H9 (cell line): ENCODE results near the gene TMSB10. TPM values are rescaled to one million over a fixed set of nuclear protein-coding genes. Genes with fewer than 3 reads are reported as not detected.
A peak's percentile ranks its signal among the peaks of the same experiment; 100 is the strongest.

Experiments
- DNase-seq: peaks from one replicate; pipeline ENCODE4 v3.0.0-alpha.2; 2017
- H2AFZ ChIP-seq: one replicate; pipeline ENCODE4 v1.6.1; 2013; ENCODE audit warnings: mild to moderate bottlenecking, low read length, control low read depth, moderate library complexity
- H2AK5ac ChIP-seq: 2 replicates; pipeline ENCODE4 v1.6.1; 2013; ENCODE audit warnings: low read length, control low read depth, mixed read lengths; ENCODE audit not compliant: insufficient read length
- H2BK120ac ChIP-seq: one replicate; pipeline ENCODE4 v1.6.1; 2013; ENCODE audit warnings: low read depth, mild to moderate bottlenecking, low read length, control low read depth, inconsistent platforms; ENCODE audit not compliant: poor library complexity, severe bottlenecking
- H2BK12ac ChIP-seq: 2 replicates; pipeline ENCODE4 v1.6.1; 2013; ENCODE audit warnings: low read length, control low read depth, mixed read lengths, low read depth; ENCODE audit not compliant: insufficient read length
- H2BK15ac ChIP-seq: 2 replicates; pipeline ENCODE4 v1.6.1; 2013; ENCODE audit warnings: low read depth, low read length, control low read depth
- H2BK20ac ChIP-seq: one replicate; pipeline ENCODE4 v1.6.1; 2013; ENCODE audit warnings: low read depth, mild to moderate bottlenecking, low read length, control low read depth, inconsistent platforms; ENCODE audit not compliant: poor library complexity, severe bottlenecking
- H2BK5ac ChIP-seq: 2 replicates; pipeline ENCODE4 v1.6.1; 2013; ENCODE audit warnings: low read length, control low read depth, mixed read lengths; ENCODE audit not compliant: insufficient read length
- H3K14ac ChIP-seq: 2 replicates; pipeline ENCODE4 v1.6.1; 2013; ENCODE audit warnings: low read length, control low read depth; ENCODE audit not compliant: insufficient read depth
- H3K18ac ChIP-seq: 2 replicates; pipeline ENCODE4 v1.6.1; 2013; ENCODE audit warnings: low read depth, mild to moderate bottlenecking, mixed read lengths, low read length, control low read depth; ENCODE audit not compliant: insufficient read length
- H3K23ac ChIP-seq: 2 replicates; pipeline ENCODE4 v1.6.1; 2013; ENCODE audit warnings: low read length, control low read depth, mixed read lengths, low read depth; ENCODE audit not compliant: insufficient read length
- H3K23me2 ChIP-seq: 2 replicates; pipeline ENCODE4 v1.6.1; 2013; ENCODE audit warnings: low read depth, mild to moderate bottlenecking, mixed read lengths, low read length, control low read depth; ENCODE audit not compliant: insufficient read length, poor library complexity, severe bottlenecking
- H3K27ac ChIP-seq: 2 replicates; pipeline ENCODE4 v1.5.1; 2013; ENCODE audit warnings: low read length, control low read depth, mixed read lengths, low read depth; ENCODE audit not compliant: insufficient read length
- H3K27me3 ChIP-seq: 2 replicates; pipeline ENCODE4 v1.6.1; 2013; ENCODE audit warnings: low read length, control low read depth, inconsistent platforms; ENCODE audit not compliant: insufficient read depth
- H3K4ac ChIP-seq: 2 replicates; pipeline ENCODE4 v1.6.1; 2013; ENCODE audit warnings: low read depth, mild to moderate bottlenecking, control low read depth, inconsistent platforms, low read length, moderate library complexity
- H3K4me1 ChIP-seq: 2 replicates; pipeline ENCODE4 v1.6.1; 2013; ENCODE audit warnings: low read length, control low read depth, inconsistent platforms; ENCODE audit not compliant: insufficient read depth
- H3K4me2 ChIP-seq: 2 replicates; pipeline ENCODE4 v1.6.1; 2013; ENCODE audit warnings: low read length, control low read depth, mixed read lengths; ENCODE audit not compliant: insufficient read length, insufficient read depth
- H3K56ac ChIP-seq: 2 replicates; pipeline ENCODE4 v1.6.1; 2013; ENCODE audit warnings: low read depth, mild to moderate bottlenecking, mixed read lengths, low read length, control low read depth; ENCODE audit not compliant: insufficient read length
- H3K79me1 ChIP-seq: 2 replicates; pipeline ENCODE4 v1.6.1; 2013; ENCODE audit warnings: low read depth, mild to moderate bottlenecking, moderate library complexity, low read length, control low read depth, inconsistent platforms; ENCODE audit not compliant: insufficient read depth, poor library complexity, severe bottlenecking
- H3K79me2 ChIP-seq: 2 replicates; pipeline ENCODE4 v1.6.1; 2013; ENCODE audit warnings: low read length, control low read depth, inconsistent platforms; ENCODE audit not compliant: insufficient read depth
- H3K9ac ChIP-seq: 2 replicates; pipeline ENCODE4 v1.6.1; 2013; ENCODE audit warnings: low read length, control low read depth, mixed read lengths; ENCODE audit not compliant: insufficient read length; ENCODE audit errors: extremely low read depth
- H3K9me3 ChIP-seq: one replicate; pipeline ENCODE4 v1.6.1; 2013; ENCODE audit warnings: low read depth, low read length, inconsistent platforms; ENCODE audit not compliant: control insufficient read depth
- H3T11ph ChIP-seq: one replicate; pipeline ENCODE4 v1.6.1; 2013; ENCODE audit warnings: mild to moderate bottlenecking, low read length, control low read depth, inconsistent platforms
- H4K20me1 ChIP-seq: one replicate; pipeline ENCODE4 v1.6.1; 2013; ENCODE audit not compliant: control insufficient read depth, insufficient read length, insufficient read depth
- H4K5ac ChIP-seq: 2 replicates; pipeline ENCODE4 v1.6.1; 2013; ENCODE audit warnings: low read depth, mild to moderate bottlenecking, mixed read lengths, low read length, control low read depth; ENCODE audit not compliant: insufficient read length
- H4K8ac ChIP-seq: replicated peaks from 2 replicates; pipeline ENCODE4 v1.6.1; 2013; ENCODE audit warnings: low read length, control low read depth, mixed read lengths, low read depth; ENCODE audit not compliant: insufficient read length
- H4K91ac ChIP-seq: 2 replicates; pipeline ENCODE4 v1.6.1; 2013; ENCODE audit warnings: low read depth, mild to moderate bottlenecking, moderate library complexity, mixed read lengths, low read length, control low read depth; ENCODE audit not compliant: insufficient read length
- H3K27ac Mint-ChIP-seq, 3 experiments: 2 replicates in 2 of 3; 3 replicates in 1 of 3; pipeline ENCODE4 v1.8.0; 2020 to 2021; ENCODE audit warnings: mixed read lengths in 3 of 3, mild to moderate bottlenecking in 1 of 3, moderate library complexity in 1 of 3
- H3K27me3 Mint-ChIP-seq: 2 replicates; pipeline ENCODE4 v1.8.0; 2021; ENCODE audit warnings: low read depth, mild to moderate bottlenecking, moderate library complexity, mixed read lengths
- H3K36me3 Mint-ChIP-seq, 3 experiments: 2 replicates in 2 of 3; 3 replicates in 1 of 3; pipeline ENCODE4 v1.8.0; 2020 to 2021; ENCODE audit warnings: low read depth in 3 of 3, mixed read lengths in 3 of 3; ENCODE audit not compliant: insufficient read depth in 1 of 3
- H3K4me1 Mint-ChIP-seq, 2 experiments: 2 replicates each; pipeline ENCODE4 v1.8.0; 2020; ENCODE audit warnings: mixed read lengths in 2 of 2
- H3K4me3 Mint-ChIP-seq, 2 experiments: 2 replicates in 1 of 2; 3 replicates in 1 of 2; pipeline ENCODE4 v1.8.0; 2020 to 2021; ENCODE audit warnings: mild to moderate bottlenecking in 2 of 2, mixed read lengths in 2 of 2, moderate library complexity in 1 of 2
- H3K9me3 Mint-ChIP-seq, 2 experiments: 2 replicates in 1 of 2; 3 replicates in 1 of 2; pipeline ENCODE4 v1.8.0; 2020; ENCODE audit warnings: mild to moderate bottlenecking in 2 of 2, mixed read lengths in 2 of 2, moderate library complexity in 1 of 2
- CTCF ChIP-seq: fragments of 200-600 bp; sonication (generic); conservative IDR thresholded peaks from 3 replicates; pipeline ENCODE4 v1.8.0; 2021; ENCODE audit warnings: antibody characterized with exemption, mild to moderate bottlenecking
- WGBS: extraction: QIAGEN DNeasy Blood & Tissue Kit; methylation state at CpG from one replicate; pipeline ENCODE4 v1.1.7; 2013; ENCODE audit warnings: missing lambda C conversion rate, low lambda C conversion rate, mixed read lengths; ENCODE audit not compliant: insufficient read length; ENCODE audit errors: extremely low coverage; 5-methylcytosine and 5-hydroxymethylcytosine counted together
- total RNA-seq: library from RNA; stranded (reverse); gene quantifications from 2 replicates; pipeline ENCODE4 v1.2.1, GENCODE V29; 2021

The TMSB10 gene
- total RNA-seq, 1 experiment from 2014 or later = 755 TPM

GRCh38 chr2:84888401-84889276 is 16.8 kb upstream of the TMSB10 start:
- no peak overlapping the region for H2AK5ac ChIP-seq
- no peaks in the 10 kb centered on the region for H3K4me1 ChIP-seq
- peaks cover 39% of the 10 kb centered on the region for H3K27me3 Mint-ChIP-seq
- TF ChIP-seq CTCF = no peak
- no peak overlapping the region for H2BK20ac ChIP-seq
- DNase-seq = no peak
- no peak overlapping the region; a peak in 1 of 7 replicates for H3K27ac Mint-ChIP-seq
- no peaks in the 10 kb centered on the region for H3K9me3 Mint-ChIP-seq
- H4K91ac ChIP-seq = no peak overlapping the region
- H4K20me1 ChIP-seq = no peaks in the 10 kb centered on the region
- no peak overlapping the region for H3K14ac ChIP-seq
- no peak overlapping the region for H4K8ac ChIP-seq
- no peaks in the 10 kb centered on the region for H3K36me3 Mint-ChIP-seq
- no CpG with 5 or more reads among the region's 6 CpGs for WGBS
- no peaks in the 10 kb centered on the region for H3K79me2 ChIP-seq
- H2BK15ac ChIP-seq = peak overlapping the region; percentile 43; the same call in 1 of the 2 replicates
- no peak overlapping the region for H3K56ac ChIP-seq
- H3K4me2 ChIP-seq = no peak overlapping the region
- no peak overlapping the region for H3K23ac ChIP-seq
- H2BK5ac ChIP-seq = no peak overlapping the region
- no peak overlapping the region for H2AFZ ChIP-seq
- no peaks in the 10 kb centered on the region for H3K9me3 ChIP-seq
- no peak overlapping the region for H3K9ac ChIP-seq
- H2BK12ac ChIP-seq = no peak overlapping the region
- H4K5ac ChIP-seq = no peak overlapping the region
- no peak overlapping the region for H3T11ph ChIP-seq
- no peak overlapping the region for H2BK120ac ChIP-seq
- H3K4me3 Mint-ChIP-seq = no peak overlapping the region
- no peak overlapping the region for H3K4ac ChIP-seq
- no peaks in the 10 kb centered on the region for H3K4me1 Mint-ChIP-seq
- H3K18ac ChIP-seq = no peak overlapping the region
- no peak overlapping the region for H3K27ac ChIP-seq
- no peaks in the 10 kb centered on the region; the same call in 1 of the 2 replicates for H3K27me3 ChIP-seq
- H3K23me2 ChIP-seq = no peaks in the 10 kb centered on the region
- H3K79me1 ChIP-seq = no peaks in the 10 kb centered on the region
